ENCODE results near the gene ZNF3.

The ZNF3 gene

DNA sequence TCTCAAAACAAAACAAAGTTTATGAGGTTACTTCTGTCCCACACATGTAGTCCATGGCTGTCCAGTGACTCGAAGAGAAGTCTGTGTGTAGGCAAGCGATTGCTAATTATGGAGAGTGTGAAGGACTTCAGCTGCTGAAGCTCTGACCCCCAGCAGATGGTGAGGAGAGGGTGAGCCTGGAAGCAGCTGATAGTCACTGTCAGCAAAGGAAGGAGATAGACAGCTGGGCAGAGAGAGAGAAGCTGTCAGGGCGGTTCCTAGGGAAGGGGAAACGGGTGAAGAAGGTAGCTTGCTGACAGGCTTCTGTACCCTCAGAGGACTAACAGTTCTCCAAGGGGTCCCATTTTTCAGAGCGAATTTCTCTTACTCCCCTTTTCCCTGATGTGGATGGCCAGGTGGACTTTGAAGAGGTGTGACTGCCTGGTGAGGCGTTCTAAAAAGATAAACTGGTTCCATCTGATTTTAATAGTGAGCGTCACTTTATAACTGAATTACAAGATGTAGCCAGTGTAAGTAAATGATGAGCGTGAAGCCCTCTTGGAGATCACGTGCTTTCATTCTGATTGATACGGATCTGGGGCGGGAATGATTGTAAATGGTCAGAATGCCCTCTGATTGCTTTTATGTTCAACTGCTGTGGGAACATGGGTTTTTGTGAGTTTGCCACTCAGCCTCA is 19.9 kb downstream of the ZNF3 start:
- no peak overlapping the region for H3K27ac ChIP-seq (replicated peaks)
- DNase-seq (ENCODE audit: low read depth in 1 of 2, low spot score in 1 of 2) = no peak
- H3K4me3 ChIP-seq (replicated peaks; ENCODE audit: insufficient read depth, low read length) = no peak overlapping the region
- H3K27me3 ChIP-seq (ENCODE audit: insufficient read depth, poor library complexity, severe bottlenecking) = no peaks in the 10 kb centered on the region
- TF ChIP-seq POLR2AphosphoS5 (IDR thresholded peaks at IDR 0.05; ENCODE audit: low read depth) = no peak
- no peak for TF ChIP-seq GABPA (IDR thresholded peaks at IDR 0.05; ENCODE audit: low read depth)
- TF ChIP-seq, protein P1, sequence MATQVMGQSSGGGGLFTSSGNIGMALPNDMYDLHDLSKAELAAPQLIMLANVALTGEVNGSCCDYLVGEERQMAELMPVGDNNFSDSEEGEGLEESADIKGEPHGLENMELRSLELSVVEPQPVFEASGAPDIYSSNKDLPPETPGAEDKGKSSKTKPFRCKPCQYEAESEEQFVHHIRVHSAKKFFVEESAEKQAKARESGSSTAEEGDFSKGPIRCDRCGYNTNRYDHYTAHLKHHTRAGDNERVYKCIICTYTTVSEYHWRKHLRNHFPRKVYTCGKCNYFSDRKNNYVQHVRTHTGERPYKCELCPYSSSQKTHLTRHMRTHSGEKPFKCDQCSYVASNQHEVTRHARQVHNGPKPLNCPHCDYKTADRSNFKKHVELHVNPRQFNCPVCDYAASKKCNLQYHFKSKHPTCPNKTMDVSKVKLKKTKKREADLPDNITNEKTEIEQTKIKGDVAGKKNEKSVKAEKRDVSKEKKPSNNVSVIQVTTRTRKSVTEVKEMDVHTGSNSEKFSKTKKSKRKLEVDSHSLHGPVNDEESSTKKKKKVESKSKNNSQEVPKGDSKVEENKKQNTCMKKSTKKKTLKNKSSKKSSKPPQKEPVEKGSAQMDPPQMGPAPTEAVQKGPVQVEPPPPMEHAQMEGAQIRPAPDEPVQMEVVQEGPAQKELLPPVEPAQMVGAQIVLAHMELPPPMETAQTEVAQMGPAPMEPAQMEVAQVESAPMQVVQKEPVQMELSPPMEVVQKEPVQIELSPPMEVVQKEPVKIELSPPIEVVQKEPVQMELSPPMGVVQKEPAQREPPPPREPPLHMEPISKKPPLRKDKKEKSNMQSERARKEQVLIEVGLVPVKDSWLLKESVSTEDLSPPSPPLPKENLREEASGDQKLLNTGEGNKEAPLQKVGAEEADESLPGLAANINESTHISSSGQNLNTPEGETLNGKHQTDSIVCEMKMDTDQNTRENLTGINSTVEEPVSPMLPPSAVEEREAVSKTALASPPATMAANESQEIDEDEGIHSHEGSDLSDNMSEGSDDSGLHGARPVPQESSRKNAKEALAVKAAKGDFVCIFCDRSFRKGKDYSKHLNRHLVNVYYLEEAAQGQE (IDR thresholded peaks at IDR 0.05; ENCODE audit: insufficient replicate concordance, low read depth) = no peak
- TF ChIP-seq SPI1 (IDR thresholded peaks at IDR 0.05; ENCODE audit: borderline replicate concordance, low read depth) = no peak
- TF ChIP-seq, protein P2, sequence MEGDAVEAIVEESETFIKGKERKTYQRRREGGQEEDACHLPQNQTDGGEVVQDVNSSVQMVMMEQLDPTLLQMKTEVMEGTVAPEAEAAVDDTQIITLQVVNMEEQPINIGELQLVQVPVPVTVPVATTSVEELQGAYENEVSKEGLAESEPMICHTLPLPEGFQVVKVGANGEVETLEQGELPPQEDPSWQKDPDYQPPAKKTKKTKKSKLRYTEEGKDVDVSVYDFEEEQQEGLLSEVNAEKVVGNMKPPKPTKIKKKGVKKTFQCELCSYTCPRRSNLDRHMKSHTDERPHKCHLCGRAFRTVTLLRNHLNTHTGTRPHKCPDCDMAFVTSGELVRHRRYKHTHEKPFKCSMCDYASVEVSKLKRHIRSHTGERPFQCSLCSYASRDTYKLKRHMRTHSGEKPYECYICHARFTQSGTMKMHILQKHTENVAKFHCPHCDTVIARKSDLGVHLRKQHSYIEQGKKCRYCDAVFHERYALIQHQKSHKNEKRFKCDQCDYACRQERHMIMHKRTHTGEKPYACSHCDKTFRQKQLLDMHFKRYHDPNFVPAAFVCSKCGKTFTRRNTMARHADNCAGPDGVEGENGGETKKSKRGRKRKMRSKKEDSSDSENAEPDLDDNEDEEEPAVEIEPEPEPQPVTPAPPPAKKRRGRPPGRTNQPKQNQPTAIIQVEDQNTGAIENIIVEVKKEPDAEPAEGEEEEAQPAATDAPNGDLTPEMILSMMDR (IDR thresholded peaks at IDR 0.05; ENCODE audit: insufficient read depth, low read length) = no peak

DNA sequence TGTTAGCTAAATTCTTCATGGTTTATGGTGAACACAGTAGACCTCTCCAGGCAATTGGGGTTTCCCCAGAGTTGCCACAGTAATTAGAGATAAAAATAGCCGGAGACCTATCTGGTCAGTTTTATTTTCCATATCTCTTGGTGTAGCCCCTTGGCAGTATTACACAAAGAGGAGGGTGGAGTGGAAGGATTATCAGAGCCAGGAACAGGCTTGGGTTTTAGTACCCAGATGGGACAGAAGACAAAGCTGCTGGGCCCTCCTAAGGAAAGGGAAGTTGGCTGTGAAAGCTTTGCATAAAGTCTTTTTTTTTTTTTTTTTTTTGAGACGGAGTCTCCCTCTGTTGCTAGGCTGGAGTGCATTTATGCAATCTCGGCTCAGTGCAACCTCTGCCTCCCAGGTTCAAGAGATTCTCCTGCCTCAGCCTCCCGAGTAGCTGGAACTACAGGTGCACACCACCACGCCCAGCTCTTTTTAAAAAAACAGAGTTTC is 22.2 kb downstream of the ZNF3 start:
- Histone ChIP-seq H3K27ac (replicated peaks) (no peak overlapping the region), H3K4me3 (replicated peaks; ENCODE audit: insufficient read depth, low read length) (no peak overlapping the region), H3K27me3 (ENCODE audit: insufficient read depth, poor library complexity, severe bottlenecking) (no peaks in the 10 kb centered on the region)
- TF ChIP-seq SPI1 (IDR thresholded peaks at IDR 0.05; ENCODE audit: borderline replicate concordance, low read depth) = no peak
- TF ChIP-seq, protein P1 (IDR thresholded peaks at IDR 0.05; ENCODE audit: insufficient replicate concordance, low read depth) = no peak
- no peak for TF ChIP-seq GABPA (IDR thresholded peaks at IDR 0.05; ENCODE audit: low read depth)
- TF ChIP-seq, protein P2 (IDR thresholded peaks at IDR 0.05; ENCODE audit: insufficient read depth, low read length) = no peak
- TF ChIP-seq POLR2AphosphoS5 (IDR thresholded peaks at IDR 0.05; ENCODE audit: low read depth) = no peak
- DNase-seq (ENCODE audit: low read depth in 1 of 2, low spot score in 1 of 2) = no peak

DNA sequence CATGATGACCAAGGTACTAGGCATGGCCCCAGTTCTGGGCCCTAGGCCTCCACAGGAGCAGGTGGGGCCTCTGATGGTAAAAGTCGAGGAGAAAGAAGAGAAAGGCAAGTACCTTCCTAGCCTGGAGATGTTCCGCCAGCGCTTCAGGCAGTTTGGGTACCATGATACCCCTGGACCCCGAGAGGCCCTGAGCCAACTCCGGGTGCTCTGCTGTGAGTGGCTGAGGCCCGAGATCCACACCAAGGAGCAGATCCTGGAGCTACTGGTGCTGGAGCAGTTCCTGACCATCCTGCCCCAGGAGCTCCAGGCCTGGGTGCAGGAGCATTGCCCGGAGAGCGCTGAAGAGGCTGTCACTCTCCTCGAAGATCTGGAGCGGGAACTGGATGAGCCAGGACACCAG is 24.5 kb downstream of the ZNF3 start:
- Histone ChIP-seq H3K27ac (replicated peaks) (no peak overlapping the region), H3K4me3 (replicated peaks; ENCODE audit: insufficient read depth, low read length) (no peak overlapping the region), H3K27me3 (ENCODE audit: insufficient read depth, poor library complexity, severe bottlenecking) (no peaks in the 10 kb centered on the region)
- DNase-seq (ENCODE audit: low read depth in 1 of 2, low spot score in 1 of 2) = no peak
- no peak for TF ChIP-seq SPI1 (IDR thresholded peaks at IDR 0.05; ENCODE audit: borderline replicate concordance, low read depth)
- TF ChIP-seq POLR2AphosphoS5 (IDR thresholded peaks at IDR 0.05; ENCODE audit: low read depth) = no peak
- TF ChIP-seq, protein P1 (IDR thresholded peaks at IDR 0.05; ENCODE audit: insufficient replicate concordance, low read depth) = no peak
- TF ChIP-seq GABPA (IDR thresholded peaks at IDR 0.05; ENCODE audit: low read depth) = no peak
- TF ChIP-seq, protein P2 (IDR thresholded peaks at IDR 0.05; ENCODE audit: insufficient read depth, low read length) = no peak
